GM08714 (cell line): ENCODE results near the gene HS1BP3.

ENCODE experiments used
- H3K4me3 ChIP-seq: fragments of 200-500 bp; sonication (Bioruptor generic); 2 replicates; pipeline ENCODE4 v1.5.1; 2014; ENCODE audit warnings: mild to moderate bottlenecking, low read length, inconsistent platforms
- ZNF274 ChIP-seq: IDR thresholded peaks from 2 replicates; pipeline ENCODE4 v1.6.1; 2012; ENCODE audit warnings: mild to moderate bottlenecking, low read depth, low read length

The HS1BP3 gene

GRCh38 chr2:20570249-20570648, 80.6 kb downstream of the HS1BP3 start:
- no peak for TF ChIP-seq ZNF274

DNA sequence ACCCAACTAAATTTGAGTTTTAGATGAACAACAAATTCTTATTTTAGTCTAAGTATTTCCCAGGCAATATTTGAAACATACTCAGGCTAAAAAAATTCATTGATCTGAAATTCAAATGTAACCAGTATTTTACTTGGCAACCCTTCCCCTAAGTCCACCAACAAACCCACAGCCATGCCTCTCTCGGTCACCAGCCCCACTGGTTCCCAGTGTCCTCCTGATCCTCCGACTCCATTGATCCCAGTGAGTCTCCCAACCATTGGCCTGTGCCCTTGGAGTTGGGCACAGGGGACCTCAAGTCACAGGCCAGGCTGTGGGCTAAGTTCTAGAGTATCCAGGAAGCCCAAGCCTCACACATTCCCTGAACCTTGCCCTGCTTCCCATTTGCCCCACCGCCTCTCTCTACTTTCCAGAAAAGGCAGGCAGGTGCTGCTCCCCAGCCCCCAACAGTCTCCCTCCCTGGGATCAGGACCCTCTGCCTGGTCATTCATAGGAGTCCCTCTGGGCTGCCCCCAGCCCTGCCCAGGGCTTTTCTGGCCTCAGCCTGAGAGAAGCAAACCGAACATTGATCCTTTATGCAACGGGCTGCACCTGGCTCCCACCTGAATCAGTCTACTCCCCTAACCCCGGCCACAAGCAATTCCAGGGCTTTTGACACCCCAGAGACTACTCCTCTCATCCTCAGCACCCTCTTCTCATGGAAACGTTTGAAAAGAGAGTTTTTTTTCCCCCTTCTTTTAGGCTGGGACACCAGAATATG, 81.3 kb downstream of the HS1BP3 start:
- no peak overlapping the region for H3K4me3 ChIP-seq
- no peak for TF ChIP-seq ZNF274

More at GRCh38 chr2:20570249-20570648, 80.6 kb downstream of the HS1BP3 start:
- no peak overlapping the region for H3K4me3 ChIP-seq

GRCh38 chr2:20568501-20569463, 82.1 kb downstream of the HS1BP3 start:
- no peak for TF ChIP-seq ZNF274
- no peak overlapping the region for H3K4me3 ChIP-seq

GRCh38 chr2:20567926-20568179, 83.0 kb downstream of the HS1BP3 start:
- no peak for TF ChIP-seq ZNF274
- H3K4me3 ChIP-seq = no peak overlapping the region
